IMR-90 (cell line): ENCODE measurements around the gene DAAM1. TPM values are rescaled to one million over a fixed set of nuclear protein-coding genes. Genes with fewer than 3 reads are reported as not detected.

ENCODE experiments used
- ATAC-seq: fragments of 200-7000 bp; cut with Tn5 transposase; 2 replicates; pipeline ENCODE4 v1.9.1; 2020; ENCODE audit warnings: low read depth, mild to moderate bottlenecking, moderate library complexity
- BruUV-seq: library from RNA; stranded (reverse); fragments of 400-500 nt; replicated peaks from 2 replicates; lab custom pipeline; 2021; lab: Mats Ljungman, UMichigan
- CTCF ChIA-PET: fragments of 300-600 bp; formaldehyde crosslinking; extraction: SDS; loops from one replicate; lab custom pipeline; 2021; ENCODE audit warnings: antibody characterized with exemption; lab: Yijun Ruan, JAX
- POLR2A ChIA-PET: fragments of 300-600 bp; sonication (Branson Sonifier 250); formaldehyde crosslinking; loops from one replicate; lab custom pipeline; 2022; ENCODE audit warnings: antibody characterized with exemption; ENCODE audit not compliant: unreplicated experiment; lab: Charles Lee
- DNase-seq: peaks from one replicate; pipeline ENCODE4 v3.0.0; 2013
- H2AFZ ChIP-seq: replicated peaks from 2 replicates; pipeline ENCODE3; 2013; ENCODE audit warnings: low read length, mild to moderate bottlenecking; ENCODE audit not compliant: poor library complexity
- H2AK5ac ChIP-seq: 2 replicates; pipeline ENCODE4 v1.6.1; 2013; ENCODE audit warnings: low read depth, low read length, inconsistent platforms
- H2AK9ac ChIP-seq: replicated peaks from 2 replicates; pipeline ENCODE3; 2013; ENCODE audit warnings: mild to moderate bottlenecking, low read depth, low read length, moderate library complexity; ENCODE audit not compliant: poor library complexity
- H2BK120ac ChIP-seq: 2 replicates; pipeline ENCODE4 v1.6.1; 2013; ENCODE audit warnings: low read depth, low read length, inconsistent platforms
- H2BK15ac ChIP-seq: 3 replicates; pipeline ENCODE4 v1.6.1; 2013; ENCODE audit warnings: low read depth, low read length, inconsistent platforms
- H2BK20ac ChIP-seq: 2 replicates; pipeline ENCODE4 v1.6.1; 2013; ENCODE audit warnings: low read depth, mild to moderate bottlenecking, inconsistent platforms, low read length, moderate library complexity
- H2BK5ac ChIP-seq: 2 replicates; pipeline ENCODE4 v1.6.1; 2013; ENCODE audit warnings: mild to moderate bottlenecking, low read depth, low read length, inconsistent platforms; ENCODE audit not compliant: poor library complexity, severe bottlenecking
- H3K14ac ChIP-seq: replicated peaks from 2 replicates; pipeline ENCODE4 v1.6.1; 2013; ENCODE audit warnings: low read depth, low read length, inconsistent platforms
- H3K18ac ChIP-seq: 2 replicates; pipeline ENCODE4 v1.6.1; 2013; ENCODE audit warnings: low read depth, low read length, control low read depth
- H3K23ac ChIP-seq: 2 replicates; pipeline ENCODE4 v1.6.1; 2013; ENCODE audit warnings: low read depth, low read length, inconsistent platforms
- H3K27ac ChIP-seq: 2 replicates; pipeline ENCODE4 v1.5.1; 2013; ENCODE audit warnings: mild to moderate bottlenecking, control low read depth, low read length; ENCODE audit not compliant: insufficient read depth
- H3K27me3 ChIP-seq: 2 replicates; pipeline ENCODE4 v1.6.1; 2013; ENCODE audit warnings: low read length; ENCODE audit not compliant: control insufficient read depth, insufficient read depth
- H3K36me3 ChIP-seq: 2 replicates; pipeline ENCODE4 v1.6.1; 2013; ENCODE audit warnings: low read length, mixed read lengths; ENCODE audit not compliant: control insufficient read depth, insufficient read depth
- H3K4ac ChIP-seq: 2 replicates; pipeline ENCODE4 v1.6.1; 2013; ENCODE audit warnings: low read depth, low read length, inconsistent platforms
- H3K4me1 ChIP-seq: 2 replicates; pipeline ENCODE4 v1.6.1; 2013; ENCODE audit warnings: low read length, mixed read lengths; ENCODE audit not compliant: control insufficient read depth, insufficient read depth
- H3K4me2 ChIP-seq: 2 replicates; pipeline ENCODE4 v1.6.1; 2013; ENCODE audit warnings: low read depth, mild to moderate bottlenecking, control low read depth, low read length, moderate library complexity
- H3K4me3 ChIP-seq: 2 replicates; pipeline ENCODE4 v1.5.1; 2013; ENCODE audit warnings: low read depth, mild to moderate bottlenecking, control low read depth, low read length, moderate library complexity; ENCODE audit not compliant: insufficient read depth
- H3K56ac ChIP-seq: 2 replicates; pipeline ENCODE4 v1.6.1; 2013; ENCODE audit warnings: low read length, inconsistent platforms; ENCODE audit not compliant: insufficient read depth; ENCODE audit errors: extremely low read depth
- H3K79me1 ChIP-seq, 2 experiments: 2 replicates each; pipeline ENCODE4 v1.6.1; 2013; ENCODE audit warnings: low read length in 2 of 2, inconsistent platforms in 1 of 2, low read depth in 1 of 2
- H3K9ac ChIP-seq: 2 replicates; pipeline ENCODE4 v1.6.1; 2013; ENCODE audit warnings: low read depth, low read length, control low read depth
- H3K9me1 ChIP-seq: 2 replicates; pipeline ENCODE4 v1.6.1; 2013; ENCODE audit warnings: low read length, inconsistent platforms; ENCODE audit not compliant: insufficient read depth
- H3K9me3 ChIP-seq: 2 replicates; pipeline ENCODE4 v1.6.1; 2013; ENCODE audit warnings: low read length; ENCODE audit not compliant: control insufficient read depth, insufficient read depth
- H4K20me1 ChIP-seq: 2 replicates; pipeline ENCODE4 v1.6.1; 2013; ENCODE audit warnings: low read length, inconsistent platforms; ENCODE audit not compliant: insufficient read depth
- H4K5ac ChIP-seq: 2 replicates; pipeline ENCODE4 v1.6.1; 2013; ENCODE audit warnings: mild to moderate bottlenecking, low read depth, low read length, control low read depth
- H4K8ac ChIP-seq, 2 experiments: 2 replicates each; pipeline ENCODE4 v1.6.1; 2013; ENCODE audit warnings: low read depth in 2 of 2, low read length in 2 of 2, control low read depth in 1 of 2, inconsistent platforms in 1 of 2
- H4K91ac ChIP-seq: 2 replicates; pipeline ENCODE4 v1.6.1; 2013; ENCODE audit warnings: low read depth, low read length, inconsistent platforms; ENCODE audit not compliant: insufficient read depth
- BHLHE40 ChIP-seq: fragments of 150-350 bp; IDR thresholded peaks from 2 replicates; pipeline ENCODE4 v1.6.1; 2016; ENCODE audit warnings: mild to moderate bottlenecking, low read depth, low read length
- CEBPB ChIP-seq: IDR thresholded peaks from 2 replicates; pipeline ENCODE4 v1.6.1; 2012; ENCODE audit warnings: low read depth, low read length, improper control_type of control experiment
- CHD1 ChIP-seq: IDR thresholded peaks from 2 replicates; pipeline ENCODE4 v1.6.1; 2012; ENCODE audit warnings: low read depth, low read length, improper control_type of control experiment
- CTCF ChIP-seq: conservative IDR thresholded peaks from 2 replicates; pipeline ENCODE4 v1.5.1; 2012; ENCODE audit warnings: mild to moderate bottlenecking, low read depth, low read length, improper control_type of control experiment
- MAFK ChIP-seq: IDR thresholded peaks from 2 replicates; pipeline ENCODE4 v1.6.1; 2012; ENCODE audit warnings: low read depth, low read length, improper control_type of control experiment
- MAZ ChIP-seq: IDR thresholded peaks from 2 replicates; pipeline ENCODE4 v1.6.1; 2012; ENCODE audit warnings: low read depth, mild to moderate bottlenecking, low read length, improper control_type of control experiment, moderate library complexity, borderline replicate concordance
- NFE2L2 ChIP-seq: fragments of 150-350 bp; IDR thresholded peaks from 2 replicates; pipeline ENCODE4 v1.6.1; 2016; ENCODE audit warnings: low read depth, mild to moderate bottlenecking, low read length
- POLR2A ChIP-seq: IDR thresholded peaks from 2 replicates; pipeline ENCODE4 v1.6.1; 2012; ENCODE audit warnings: mild to moderate bottlenecking, low read depth, low read length
- RFX5 ChIP-seq: IDR thresholded peaks from 2 replicates; pipeline ENCODE4 v1.8.0; 2012; ENCODE audit warnings: low read depth, mild to moderate bottlenecking, low read length, moderate library complexity
- SMC3 ChIP-seq: fragments of 150-350 bp; IDR thresholded peaks from 2 replicates; pipeline ENCODE4 v1.6.1; 2016; ENCODE audit warnings: low read depth, mild to moderate bottlenecking, antibody characterized with exemption, low read length, moderate library complexity
- WGBS, 2 experiments: methylation state at CpG; one replicate each; pipeline versions ENCODE4 v1.1.5 to v1.1.7; 2013; ENCODE audit warnings: missing lambda C conversion rate in 2 of 2; ENCODE audit not compliant: insufficient read length in 1 of 2; ENCODE audit errors: extremely low coverage in 2 of 2; 5-methylcytosine and 5-hydroxymethylcytosine counted together
- dilution Hi-C: fragments of 300-500 bp; cut with HindIII; formaldehyde crosslinking; loops from one replicate; pipeline ENCODE4 v1.14.3; 2018; ENCODE audit warnings: low sequenced_read_pairs; ENCODE audit not compliant: unreplicated experiment
- in situ Hi-C: fragments of 300-500 bp; cut with MboI; formaldehyde crosslinking; loops from 3 replicates; pipeline ENCODE4 v1.14.3; 2019; ENCODE audit warnings: low sequenced_read_pairs, inconsistent platforms, mixed read lengths
- intact Hi-C: fragments of 100-400 bp; cut with micrococcal nuclease; formaldehyde crosslinking; loops from 2 replicates; pipeline ENCODE4 v1.10.0; 2022
- polyA plus RNA-seq, 3 experiments: library from polyadenylated mRNA; depleted of rRNA; stranded (reverse); fragments of >200 nt; gene quantifications; 2 replicates each; pipeline ENCODE4 v1.2.3, GENCODE V29; 2012; ENCODE audit warnings: low replicate concordance in 1 of 3
- total RNA-seq: library from RNA; depleted of rRNA; stranded (reverse); fragments of >200 nt; gene quantifications from 2 replicates; pipeline ENCODE4 v1.2.3, GENCODE V29; 2012
- TF ChIP-seq, protein P1 (sequence below): fragments of 150-350 bp; IDR thresholded peaks from 2 replicates; pipeline ENCODE4 v1.6.1; 2016; ENCODE audit warnings: low read depth, mild to moderate bottlenecking, low read length, moderate library complexity, borderline replicate concordance
- TF ChIP-seq, protein P2 (sequence below): fragments of 150-350 bp; IDR thresholded peaks from 2 replicates; pipeline ENCODE4 v1.6.1; 2017; ENCODE audit warnings: mild to moderate bottlenecking, antibody characterized with exemption, low read length, low read depth

Gene DAAM1
- total and polyA plus RNA-seq, 2 of the 4 experiments (the other 2 are of a cell fraction): 4.8 to 5.4 TPM

DNA sequence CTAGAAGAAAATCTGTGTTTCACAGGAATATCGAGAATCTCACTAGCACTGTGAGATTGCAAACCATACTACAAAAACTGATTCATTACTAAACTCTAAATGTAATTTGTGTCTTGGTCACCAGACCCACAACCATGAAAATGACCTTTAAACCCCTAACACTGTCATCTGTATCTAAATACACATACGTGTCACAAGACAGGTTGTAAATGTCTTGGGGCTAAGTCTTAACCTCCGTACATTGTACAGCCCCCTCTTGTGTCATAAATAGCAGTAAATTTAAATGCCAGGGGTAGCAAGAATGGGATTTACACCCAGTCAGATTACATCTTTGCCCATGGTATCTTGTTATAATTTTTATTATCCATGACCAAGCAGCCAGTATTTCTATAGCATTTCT is 159.4 kb downstream of the DAAM1 start:
- WGBS, 2 experiments: no CpG with 5 or more reads among the region's 3 CpGs

More for the DNA sequence above, 159.4 kb downstream of the DAAM1 start:
- no peak overlapping the region for H2BK5ac ChIP-seq
- H3K23ac ChIP-seq: no peak overlapping the region
- ATAC-seq (no peak), DNase-seq (no peak)
- no TSS peak for BruUV-seq
- H3K18ac ChIP-seq: no peak overlapping the region; the same call in 1 of the 2 replicates
- H4K91ac ChIP-seq: no peak overlapping the region
- no peak overlapping the region for H2BK120ac ChIP-seq
- no peak overlapping the region for H2BK20ac ChIP-seq
- H3K36me3 ChIP-seq: peaks cover 8% of the 10 kb centered on the region
- no peaks in the 10 kb centered on the region for H3K9me3 ChIP-seq
- H2BK15ac ChIP-seq: no peak overlapping the region
- no peak overlapping the region; the same call in 1 of the 2 replicates for H2AK5ac ChIP-seq
- no peak overlapping the region for H2AK9ac ChIP-seq
- ChIA-PET POLR2A (no interaction called here), CTCF (no interaction called here)
- H4K8ac ChIP-seq: no peak overlapping the region
- H3K27ac ChIP-seq: no peak overlapping the region
- no peak overlapping the region for H2AFZ ChIP-seq
- no peaks in the 10 kb centered on the region; a peak in 1 of 4 replicates for H3K79me1 ChIP-seq
- no peak overlapping the region for H3K56ac ChIP-seq
- no peaks in the 10 kb centered on the region for H4K20me1 ChIP-seq
- H3K4me2 ChIP-seq: no peak overlapping the region
- no peak overlapping the region for H3K4ac ChIP-seq
- peaks cover 6% of the 10 kb centered on the region for H3K4me1 ChIP-seq
- dilution Hi-C loops (no loop called here), in situ Hi-C loops (no loop called here), intact Hi-C loops (no loop called here)
- no peaks in the 10 kb centered on the region for H3K27me3 ChIP-seq
- H3K9ac ChIP-seq: no peak overlapping the region
- H3K4me3 ChIP-seq: no peak overlapping the region
- H3K14ac ChIP-seq: no peak overlapping the region; the same call in 1 of the 2 replicates
- H4K5ac ChIP-seq: no peak overlapping the region
- TF ChIP-seq SMC3 (no peak), BHLHE40 (no peak), MAFK (no peak), CEBPB (no peak), CTCF (no peak), POLR2A (no peak), RFX5 (no peak), NFE2L2 (no peak), MAZ (no peak), CHD1 (no peak)
- TF ChIP-seq, protein P1, sequence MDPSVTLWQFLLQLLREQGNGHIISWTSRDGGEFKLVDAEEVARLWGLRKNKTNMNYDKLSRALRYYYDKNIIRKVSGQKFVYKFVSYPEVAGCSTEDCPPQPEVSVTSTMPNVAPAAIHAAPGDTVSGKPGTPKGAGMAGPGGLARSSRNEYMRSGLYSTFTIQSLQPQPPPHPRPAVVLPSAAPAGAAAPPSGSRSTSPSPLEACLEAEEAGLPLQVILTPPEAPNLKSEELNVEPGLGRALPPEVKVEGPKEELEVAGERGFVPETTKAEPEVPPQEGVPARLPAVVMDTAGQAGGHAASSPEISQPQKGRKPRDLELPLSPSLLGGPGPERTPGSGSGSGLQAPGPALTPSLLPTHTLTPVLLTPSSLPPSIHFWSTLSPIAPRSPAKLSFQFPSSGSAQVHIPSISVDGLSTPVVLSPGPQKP: no peak
- TF ChIP-seq, protein P2, sequence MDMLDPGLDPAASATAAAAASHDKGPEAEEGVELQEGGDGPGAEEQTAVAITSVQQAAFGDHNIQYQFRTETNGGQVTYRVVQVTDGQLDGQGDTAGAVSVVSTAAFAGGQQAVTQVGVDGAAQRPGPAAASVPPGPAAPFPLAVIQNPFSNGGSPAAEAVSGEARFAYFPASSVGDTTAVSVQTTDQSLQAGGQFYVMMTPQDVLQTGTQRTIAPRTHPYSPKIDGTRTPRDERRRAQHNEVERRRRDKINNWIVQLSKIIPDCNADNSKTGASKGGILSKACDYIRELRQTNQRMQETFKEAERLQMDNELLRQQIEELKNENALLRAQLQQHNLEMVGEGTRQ: no peak
- peaks cover 4% of the 10 kb centered on the region; the same call in 1 of the 2 replicates for H3K9me1 ChIP-seq
